Activated naive CD4-positive, alpha-beta T cell treated with anti-CD3 and anti-CD28 coated beads for 36 hours (primary cell): ENCODE measurements around the gene ABCB11. TPM values are rescaled to one million over a fixed set of nuclear protein-coding genes. Genes with fewer than 3 reads are reported as not detected.
"Not testable (repeated sequence)": the region's sequence is repeated elsewhere in the genome, so short reads cannot be mapped to it uniquely, and the experiment has no call there.

Experiments
- CTCF ChIA-PET: fragments of 350-600 bp; sonication (Branson Sonifier 250); formaldehyde crosslinking; loops from one replicate; lab custom pipeline; 2021; ENCODE audit warnings: antibody characterized with exemption; lab: Charles Lee
- DNase-seq: peaks from one replicate; pipeline ENCODE4 v3.0.0-alpha.2; 2020
- H3K27ac Mint-ChIP-seq: one replicate; pipeline ENCODE4 v1.8.0; 2021; ENCODE audit warnings: mild to moderate bottlenecking, mixed read lengths
- H3K27me3 Mint-ChIP-seq: one replicate; pipeline ENCODE4 v1.8.0; 2021; ENCODE audit warnings: low read depth, mixed read lengths
- H3K36me3 Mint-ChIP-seq: one replicate; pipeline ENCODE4 v1.8.0; 2021; ENCODE audit warnings: low read depth, mixed read lengths
- H3K4me1 Mint-ChIP-seq: one replicate; pipeline ENCODE4 v1.8.0; 2021; ENCODE audit warnings: low read depth, mixed read lengths
- H3K4me3 Mint-ChIP-seq: one replicate; pipeline ENCODE4 v1.8.0; 2021; ENCODE audit warnings: mild to moderate bottlenecking, moderate library complexity, mixed read lengths
- H3K9me3 Mint-ChIP-seq: one replicate; pipeline ENCODE4 v1.8.0; 2021; ENCODE audit warnings: mixed read lengths
- intact Hi-C: fragments of 100-400 bp; cut with micrococcal nuclease; formaldehyde crosslinking; loops from one replicate; pipeline ENCODE4 v1.15.1; 2023
- total RNA-seq, 2 experiments: library from RNA; stranded (reverse); gene quantifications; one replicate each; pipeline ENCODE4 v1.2.3, GENCODE V29; 2021

ABCB11 gene
- total RNA-seq, 2 experiments from 2014 or later, result not detected

DNA sequence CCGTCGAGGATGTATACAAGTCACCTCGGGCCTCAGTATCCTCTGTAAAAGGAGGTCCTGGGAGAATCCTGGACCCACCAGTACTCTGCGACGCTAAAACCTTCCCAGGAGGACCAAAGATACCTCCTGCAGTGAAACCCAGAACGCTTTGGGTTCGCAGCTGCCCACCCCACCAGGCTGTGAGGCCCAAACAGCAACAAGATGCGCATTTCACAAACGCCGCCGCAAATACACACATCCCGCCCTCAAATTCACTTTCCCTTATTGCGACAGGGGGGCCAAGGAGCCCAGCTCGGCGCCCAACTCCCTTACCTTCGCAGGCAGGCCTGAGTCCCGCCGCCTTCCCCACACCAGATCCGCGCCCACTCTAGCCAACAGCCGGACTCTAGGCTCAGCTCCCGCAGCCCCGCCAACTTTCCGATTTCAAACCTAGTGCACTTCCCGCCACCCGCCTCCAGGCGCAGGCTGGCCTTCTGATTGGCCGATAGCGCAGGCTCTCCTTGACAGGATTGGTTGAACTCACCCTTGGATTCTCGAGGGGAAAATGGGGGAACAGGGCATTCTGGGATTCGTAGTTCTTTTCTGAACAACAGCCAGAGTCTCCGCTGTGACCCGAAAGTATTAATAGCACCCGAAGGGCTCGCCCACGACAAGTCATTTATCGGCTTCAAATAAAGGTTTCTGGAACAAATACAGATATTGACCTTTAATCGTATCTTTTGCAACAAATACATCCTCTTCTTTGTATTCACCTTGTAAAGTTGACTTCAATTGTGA lies 140.9 kb downstream of the ABCB11 start, which contains the start of gene SPC25:
Gene SPC25, minus strand, starts transcription at position 425 of the 777 bp plus-strand sequence. CDS start 911 bp downstream, outside the sequence.
- peak within 1 kb of the TSS; percentile 90 for H3K27ac Mint-ChIP-seq
- H3K36me3 Mint-ChIP-seq, result peaks cover 24% of the 10 kb centered on the region
- peak within 1 kb of the TSS; percentile 100 for H3K4me3 Mint-ChIP-seq
- H3K4me1 Mint-ChIP-seq, result peaks cover 11% of the 10 kb centered on the region
- intact Hi-C loops, result loop anchor here (1.0 to 5.0 kb wide), 3 partner anchors 10 to 802 kb away; partner anchors contain the start of genes CFAP210, PHOSPHO2 and STK39
- H3K27me3 Mint-ChIP-seq, result peaks cover 2% of the 10 kb centered on the region
- DNase-seq, result peak; percentile 95
- CTCF ChIA-PET, result no interaction called here
- H3K9me3 Mint-ChIP-seq, result no peaks in the 10 kb centered on the region

DNA sequence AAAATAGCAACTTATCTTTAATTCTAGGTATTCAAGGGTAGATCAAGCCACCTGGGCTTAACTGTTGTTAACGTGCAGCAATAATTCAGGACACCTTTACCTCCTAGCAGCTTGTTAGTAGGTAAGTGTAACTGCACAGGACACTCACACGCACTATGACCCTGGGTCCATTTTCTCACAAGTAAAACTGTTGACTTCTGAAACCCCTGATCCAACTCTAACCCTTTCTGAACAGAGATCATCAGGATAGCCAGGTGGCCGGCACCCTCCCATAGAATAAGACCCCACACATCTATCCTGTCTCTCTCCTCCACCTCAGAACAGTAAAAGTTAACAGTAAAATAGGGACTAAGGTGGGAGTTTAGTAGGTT lies 141.5 kb downstream of the ABCB11 start:
- Mint-ChIP-seq H3K4me1 (peaks cover 13% of the 10 kb centered on the region), H3K36me3 (peaks cover 24% of the 10 kb centered on the region), H3K9me3 (no peaks in the 10 kb centered on the region), H3K27ac (peak overlapping the region; percentile 90), H3K4me3 (peak overlapping the region; percentile 100), H3K27me3 (peaks cover 2% of the 10 kb centered on the region)
- peak; percentile 5 for DNase-seq
- intact Hi-C loops, result loop anchor here (1.0 to 5.0 kb wide), 3 partner anchors 11 to 803 kb away; partner anchors contain the start of genes CFAP210, PHOSPHO2 and STK39
- CTCF ChIA-PET, result no interaction called here

DNA sequence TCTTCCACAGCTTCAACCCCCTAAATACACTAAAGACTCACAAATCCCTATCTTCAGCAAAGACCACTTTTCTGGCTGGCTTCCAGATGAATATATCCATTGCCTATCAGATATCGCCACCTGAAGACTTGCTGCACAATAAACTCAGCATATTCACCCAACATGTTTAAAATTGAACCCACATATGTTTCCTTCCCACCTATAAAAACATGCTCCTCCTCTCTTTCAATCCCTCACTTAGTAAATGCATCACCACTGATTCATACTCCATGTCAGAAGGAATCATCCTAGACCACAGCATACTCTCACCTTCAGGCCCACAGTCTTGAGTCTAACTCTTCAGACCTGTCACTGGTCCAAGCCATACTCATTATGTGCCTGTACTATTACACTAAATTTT lies 146.1 kb downstream of the ABCB11 start:
- CTCF ChIA-PET, result no interaction called here
- no peak overlapping the region for H3K4me3 Mint-ChIP-seq
- no peaks in the 10 kb centered on the region for H3K9me3 Mint-ChIP-seq
- intact Hi-C loops, result no loop called here
- H3K36me3 Mint-ChIP-seq, result peaks cover 24% of the 10 kb centered on the region
- no peaks in the 10 kb centered on the region for H3K27me3 Mint-ChIP-seq
- H3K27ac Mint-ChIP-seq, result no peak overlapping the region
- DNase-seq, result no peak
- H3K4me1 Mint-ChIP-seq, result peaks cover 12% of the 10 kb centered on the region

DNA sequence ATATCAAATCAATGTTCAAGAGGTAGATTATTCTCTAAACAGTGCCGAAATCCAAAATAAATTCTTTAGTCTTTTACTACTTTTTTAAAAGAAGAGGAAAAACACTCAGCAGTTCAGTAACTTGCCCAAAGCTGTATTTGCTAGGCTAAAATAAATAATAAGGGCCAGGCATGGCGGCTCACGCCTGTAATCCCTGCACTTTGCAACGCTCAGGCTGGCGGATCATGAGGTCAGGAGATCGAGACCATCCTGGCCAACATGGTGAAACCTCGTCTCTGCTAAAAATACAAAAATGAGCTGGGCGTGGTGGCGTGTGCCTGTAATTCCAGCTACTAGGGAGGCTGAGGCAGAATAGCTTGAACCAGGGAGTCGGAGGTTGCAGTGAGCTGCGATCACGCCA lies 149.0 kb downstream of the ABCB11 start:
- DNase-seq, intact Hi-C loops, H3K4me1 Mint-ChIP-seq, H3K27ac Mint-ChIP-seq, H3K27me3 Mint-ChIP-seq, CTCF ChIA-PET, H3K9me3 Mint-ChIP-seq, H3K4me3 Mint-ChIP-seq, H3K36me3 Mint-ChIP-seq: not testable (repeated sequence)

DNA sequence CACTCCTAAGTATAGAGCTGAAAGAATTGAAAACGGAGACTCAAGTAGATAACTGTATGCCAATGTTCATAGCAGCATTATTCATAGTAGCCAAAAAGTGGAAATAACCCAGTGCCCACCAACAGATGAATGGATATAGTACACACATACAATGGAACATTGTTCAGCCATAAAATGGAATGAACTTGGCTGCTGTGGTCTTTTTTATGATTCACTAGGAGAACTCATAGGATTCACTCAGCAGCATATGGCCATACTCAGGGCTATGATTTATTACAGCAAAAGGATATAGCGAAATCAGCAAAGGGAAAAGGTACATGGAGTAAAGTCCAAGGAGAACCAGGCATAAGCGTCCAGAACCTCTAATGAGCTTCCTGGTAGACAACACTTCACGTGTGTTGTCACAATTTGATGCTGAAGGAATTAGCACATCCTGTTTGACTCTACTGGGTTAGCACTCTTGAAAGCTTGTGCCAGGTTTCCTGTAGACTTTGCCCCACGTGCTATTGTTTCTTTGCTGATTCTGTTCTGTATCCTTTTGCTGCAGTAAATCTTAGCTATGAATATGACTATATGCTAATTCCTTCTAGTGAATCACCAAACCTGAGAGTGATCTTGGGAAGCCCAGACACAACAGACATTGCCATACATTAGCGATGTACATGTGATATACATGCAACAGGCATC lies 156.6 kb downstream of the ABCB11 start:
- CTCF ChIA-PET, result no interaction called here
- no peak overlapping the region for H3K27ac Mint-ChIP-seq

DNA sequence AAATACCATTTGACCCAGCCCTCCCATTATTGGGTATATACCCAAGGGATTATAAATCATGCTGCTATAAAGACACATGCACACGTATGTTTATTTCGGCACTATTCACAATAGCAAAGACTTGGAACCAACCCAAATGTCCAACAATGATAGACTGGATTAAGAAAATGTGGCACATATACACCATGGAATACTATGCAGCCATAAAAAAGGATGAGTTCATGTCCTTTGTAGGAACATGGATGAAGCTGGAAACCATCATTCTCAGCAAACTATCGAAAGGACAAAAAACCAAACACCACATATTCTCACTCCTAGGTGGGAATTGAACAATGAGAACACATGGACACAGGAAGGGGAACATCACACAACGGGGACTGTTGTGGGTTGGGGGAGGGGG lies 160.3 kb downstream of the ABCB11 start:
- H3K4me1 Mint-ChIP-seq, H3K27ac Mint-ChIP-seq, H3K4me3 Mint-ChIP-seq, intact Hi-C loops, H3K9me3 Mint-ChIP-seq, CTCF ChIA-PET, DNase-seq, H3K27me3 Mint-ChIP-seq: not testable (repeated sequence)
- peaks cover 22% of the 10 kb centered on the region for H3K36me3 Mint-ChIP-seq

More for the DNA sequence above, 156.6 kb downstream of the ABCB11 start:
- no peaks in the 10 kb centered on the region for H3K9me3 Mint-ChIP-seq
- intact Hi-C loops, result no loop called here
- no peaks in the 10 kb centered on the region for H3K4me1 Mint-ChIP-seq
- H3K27me3 Mint-ChIP-seq, result no peaks in the 10 kb centered on the region
- DNase-seq, result no peak
- peaks cover 12% of the 10 kb centered on the region for H3K36me3 Mint-ChIP-seq
- no peak overlapping the region for H3K4me3 Mint-ChIP-seq

Other genes starting within 250 kb of the ABCB11 start
- gene NOSTRIN, start 228.7 kb downstream of the ABCB11 start, total RNA-seq, result not detected
- gene SPC25, start 140.9 kb downstream of the ABCB11 start, total RNA-seq, result 10 to 100 TPM; 31.0 to 32.0 TPM
- not detected for gene G6PC2, start 130.0 kb downstream of the ABCB11 start, total RNA-seq
- 1 to 10 TPM; 2.0 to 2.6 TPM for gene DHRS9, start 38.2 kb upstream of the ABCB11 start, total RNA-seq